ENCODE measurements around the gene PRKAG2.
"Not testable (repeated sequence)": the region's sequence is repeated elsewhere in the genome, so short reads cannot be mapped to it uniquely, and the experiment has no call there.

PRKAG2 gene

DNA sequence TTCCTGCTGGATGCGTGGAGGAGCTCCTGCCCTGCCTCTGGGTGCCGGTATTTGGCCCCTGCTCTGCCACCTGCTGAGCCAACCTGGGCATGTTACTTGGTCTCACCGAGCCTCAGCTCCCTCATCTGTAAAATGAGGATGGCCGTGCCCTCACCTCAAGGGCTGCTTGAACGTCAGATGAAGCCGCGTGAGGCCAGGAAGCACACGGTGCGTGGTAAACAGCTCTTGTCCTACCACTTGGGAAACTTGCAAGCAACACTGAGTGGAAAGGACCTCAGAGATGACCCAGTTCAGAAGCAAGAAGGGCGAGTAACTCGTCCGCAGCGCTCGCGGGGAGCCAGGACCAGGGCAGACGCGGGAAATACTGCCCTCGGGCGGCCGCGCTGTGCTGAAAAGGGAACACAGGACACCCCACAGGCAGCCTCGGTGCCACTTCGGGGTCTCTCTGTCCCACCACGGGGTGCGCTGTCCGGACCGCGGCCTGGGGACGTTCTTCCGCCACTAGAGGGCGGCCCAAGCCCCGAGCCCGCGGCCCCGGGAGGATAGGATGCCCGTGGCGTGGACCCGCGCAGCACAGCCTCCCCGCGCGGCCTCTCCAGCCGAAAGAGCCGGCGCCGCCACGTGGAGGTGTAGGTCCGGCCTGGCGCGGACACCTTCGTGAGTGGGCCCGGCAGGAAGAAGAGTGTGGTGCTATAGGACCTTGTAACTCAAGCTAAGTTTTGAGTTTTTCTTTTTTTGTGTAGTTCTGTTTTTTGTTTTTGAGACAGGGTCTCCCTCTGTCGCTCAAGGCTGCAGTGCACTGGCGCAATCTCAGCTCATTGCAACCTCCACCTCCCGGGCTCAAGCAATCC, 94.1 kb downstream of the PRKAG2 start:
- Histone ChIP-seq H3K4me3 (ENCODE audit: low read depth in 1 of 5, low read length in 5 of 5) (peak overlapping the region in 4 of 5 donors; percentile 36 to 52 (median 40)), H3K27ac (ENCODE audit: low read depth, low read length) (no peak overlapping the region), H3K9ac (ENCODE audit: low read length in 5 of 5) (peak overlapping the region in 3 of 5 donors; percentile 31 to 57 (median 53)), H3K27me3 (ENCODE audit: control insufficient read depth in 5 of 5, insufficient read depth in 4 of 5, low read length in 5 of 5) (no peaks in the 10 kb centered on the region), H3K4me1 (ENCODE audit: control insufficient read depth in 5 of 5, insufficient read depth in 5 of 5, low read length in 5 of 5) (peaks cover 0 to 10% (median 7%) of the 10 kb centered on the region in 5 donors), H3K9me3 (ENCODE audit: control insufficient read depth in 5 of 5, low read length in 5 of 5) (no peaks in the 10 kb centered on the region), H3K36me3 (ENCODE audit: control insufficient read depth in 5 of 5, insufficient read depth in 5 of 5, low read length in 5 of 5) (peaks cover 0 to 42% (median 27%) of the 10 kb centered on the region in 5 donors)

DNA sequence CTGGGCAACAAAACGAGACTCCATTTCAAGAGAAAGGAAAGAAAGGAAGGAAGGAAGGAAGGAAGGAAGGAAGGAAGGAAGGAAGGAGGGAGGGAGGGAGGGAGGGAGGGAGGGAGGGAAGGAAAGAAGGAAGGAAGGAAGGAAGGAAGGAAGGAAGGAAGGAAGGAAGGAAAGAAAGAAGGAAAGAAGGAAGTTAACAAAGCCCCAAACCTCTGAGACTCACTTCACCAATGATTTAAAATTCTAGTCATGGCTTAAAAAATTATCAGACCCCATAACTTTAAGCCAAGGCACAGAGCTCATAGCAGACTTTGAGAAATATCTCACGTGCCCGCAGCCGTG, 94.7 kb downstream of the PRKAG2 start:
- H3K4me3 ChIP-seq (ENCODE audit: low read depth in 1 of 5, low read length in 5 of 5) = peak overlapping the region in 1 of 5 donors; percentile 52
- not testable (repeated sequence) for H3K9ac ChIP-seq (ENCODE audit: low read length in 5 of 5); H3K27ac ChIP-seq (ENCODE audit: low read depth, low read length)

DNA sequence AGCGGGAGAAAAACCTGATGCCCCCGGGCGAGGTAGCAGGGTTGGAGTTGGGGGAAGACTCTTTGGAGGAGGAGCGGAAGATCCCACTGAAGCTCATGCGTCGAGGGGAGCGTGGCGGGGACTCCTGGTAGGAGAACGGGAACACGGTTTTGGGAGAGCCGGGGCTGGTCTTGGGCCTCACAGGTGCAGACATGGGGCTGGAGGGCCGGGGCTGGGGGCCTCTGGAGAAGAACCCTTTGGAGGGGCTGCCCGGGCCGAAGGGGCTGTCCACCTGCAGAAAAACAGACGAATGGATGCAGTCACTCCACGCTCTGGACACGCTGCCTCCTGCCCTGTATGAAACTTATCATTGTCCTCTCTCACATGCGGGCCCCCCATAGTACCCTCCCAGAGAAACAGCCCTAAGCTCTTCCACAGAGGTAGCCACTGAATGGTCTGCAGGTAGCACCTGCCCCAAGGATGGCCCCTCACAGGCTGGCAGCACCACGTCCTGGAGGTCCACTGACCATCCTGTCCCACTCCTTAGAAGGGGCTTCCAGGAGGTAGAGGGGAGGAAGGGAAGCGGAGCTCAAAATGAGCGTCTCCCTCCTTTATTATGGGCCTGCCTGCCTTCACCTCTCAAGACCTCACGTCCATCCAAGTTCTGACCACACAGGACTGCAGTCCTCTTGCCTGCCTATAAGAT, 95.6 kb downstream of the PRKAG2 start:
- Histone ChIP-seq H3K36me3 (ENCODE audit: control insufficient read depth in 5 of 5, insufficient read depth in 5 of 5, low read length in 5 of 5) (peaks cover 0 to 39% (median 27%) of the 10 kb centered on the region in 5 donors), H3K4me1 (ENCODE audit: control insufficient read depth in 5 of 5, insufficient read depth in 5 of 5, low read length in 5 of 5) (peaks cover 0 to 10% (median 7%) of the 10 kb centered on the region in 5 donors), H3K27me3 (ENCODE audit: control insufficient read depth in 5 of 5, insufficient read depth in 4 of 5, low read length in 5 of 5) (no peaks in the 10 kb centered on the region), H3K4me3 (ENCODE audit: low read depth in 1 of 5, low read length in 5 of 5) (no peak overlapping the region), H3K9me3 (ENCODE audit: control insufficient read depth in 5 of 5, low read length in 5 of 5) (no peaks in the 10 kb centered on the region), H3K27ac (ENCODE audit: low read depth, low read length) (no peak overlapping the region), H3K9ac (ENCODE audit: low read length in 5 of 5) (no peak overlapping the region)

More for the DNA sequence above, 94.7 kb downstream of the PRKAG2 start:
- Histone ChIP-seq H3K36me3 (ENCODE audit: control insufficient read depth in 5 of 5, insufficient read depth in 5 of 5, low read length in 5 of 5) (peaks cover 0 to 42% (median 27%) of the 10 kb centered on the region in 5 donors), H3K4me1 (ENCODE audit: control insufficient read depth in 5 of 5, insufficient read depth in 5 of 5, low read length in 5 of 5) (peaks cover 0 to 10% (median 7%) of the 10 kb centered on the region in 5 donors)
- H3K9me3 ChIP-seq (ENCODE audit: control insufficient read depth in 5 of 5, low read length in 5 of 5); H3K27me3 ChIP-seq (ENCODE audit: control insufficient read depth in 5 of 5, insufficient read depth in 4 of 5, low read length in 5 of 5): not testable (repeated sequence)

DNA sequence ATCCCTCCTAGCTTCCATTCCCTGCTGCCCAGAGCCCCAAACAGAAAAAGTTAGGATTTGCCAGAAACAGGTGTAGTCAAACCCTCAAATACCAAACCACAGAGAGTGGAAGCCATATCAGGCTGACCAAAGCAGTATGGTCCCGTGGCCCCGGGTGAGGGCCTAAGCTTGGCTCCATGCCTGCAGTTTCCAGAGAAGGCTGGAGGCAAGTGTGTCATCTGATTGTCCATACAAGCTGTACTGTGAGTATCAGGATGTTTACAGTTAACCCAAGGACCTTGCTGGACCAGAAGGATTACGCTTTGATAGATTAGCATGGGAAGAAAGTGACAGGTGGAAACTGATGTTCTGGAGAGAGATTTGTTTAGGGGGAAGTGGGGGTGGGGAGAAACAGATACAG, 96.3 kb downstream of the PRKAG2 start:
- H3K4me3 ChIP-seq (ENCODE audit: low read depth in 1 of 5, low read length in 5 of 5) = no peak overlapping the region
- no peaks in the 10 kb centered on the region for H3K27me3 ChIP-seq (ENCODE audit: control insufficient read depth in 5 of 5, insufficient read depth in 4 of 5, low read length in 5 of 5)
- H3K9me3 ChIP-seq (ENCODE audit: control insufficient read depth in 5 of 5, low read length in 5 of 5) = no peaks in the 10 kb centered on the region
- peaks cover 0 to 10% (median 7%) of the 10 kb centered on the region in 5 donors for H3K4me1 ChIP-seq (ENCODE audit: control insufficient read depth in 5 of 5, insufficient read depth in 5 of 5, low read length in 5 of 5)
- H3K27ac ChIP-seq (ENCODE audit: low read depth, low read length) = no peak overlapping the region
- H3K9ac ChIP-seq (ENCODE audit: low read length in 5 of 5) = no peak overlapping the region
- H3K36me3 ChIP-seq (ENCODE audit: control insufficient read depth in 5 of 5, insufficient read depth in 5 of 5, low read length in 5 of 5) = peaks cover 0 to 32% (median 22%) of the 10 kb centered on the region in 5 donors

DNA sequence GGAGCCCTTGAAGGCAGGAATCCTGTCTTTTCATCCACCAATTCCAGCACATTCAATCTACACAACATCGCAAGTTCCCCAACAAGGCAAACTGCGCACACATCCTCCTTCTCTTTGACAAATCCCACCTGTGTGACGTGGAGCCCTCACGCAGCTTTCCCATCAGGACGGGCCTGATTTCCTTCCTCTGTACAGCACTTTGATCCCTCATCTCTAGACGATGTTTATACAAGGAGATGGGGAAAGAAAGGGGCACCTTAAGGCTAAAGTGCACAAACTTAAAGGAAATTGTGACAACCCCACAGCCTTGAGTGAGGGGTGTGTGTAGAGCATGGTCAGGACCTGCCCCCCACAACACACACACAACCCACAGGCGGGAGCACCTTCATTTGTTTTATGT, 97.2 kb downstream of the PRKAG2 start:
- H3K27me3 ChIP-seq (ENCODE audit: control insufficient read depth in 5 of 5, insufficient read depth in 4 of 5, low read length in 5 of 5) = no peaks in the 10 kb centered on the region
- no peak overlapping the region for H3K9ac ChIP-seq (ENCODE audit: low read length in 5 of 5)
- H3K4me3 ChIP-seq (ENCODE audit: low read depth in 1 of 5, low read length in 5 of 5) = no peak overlapping the region
- H3K4me1 ChIP-seq (ENCODE audit: control insufficient read depth in 5 of 5, insufficient read depth in 5 of 5, low read length in 5 of 5) = peaks cover 0 to 10% (median 7%) of the 10 kb centered on the region in 5 donors
- H3K9me3 ChIP-seq (ENCODE audit: control insufficient read depth in 5 of 5, low read length in 5 of 5) = no peaks in the 10 kb centered on the region
- H3K36me3 ChIP-seq (ENCODE audit: control insufficient read depth in 5 of 5, insufficient read depth in 5 of 5, low read length in 5 of 5) = peaks cover 0 to 28% (median 17%) of the 10 kb centered on the region in 5 donors
- H3K27ac ChIP-seq (ENCODE audit: low read depth, low read length) = no peak overlapping the region

DNA sequence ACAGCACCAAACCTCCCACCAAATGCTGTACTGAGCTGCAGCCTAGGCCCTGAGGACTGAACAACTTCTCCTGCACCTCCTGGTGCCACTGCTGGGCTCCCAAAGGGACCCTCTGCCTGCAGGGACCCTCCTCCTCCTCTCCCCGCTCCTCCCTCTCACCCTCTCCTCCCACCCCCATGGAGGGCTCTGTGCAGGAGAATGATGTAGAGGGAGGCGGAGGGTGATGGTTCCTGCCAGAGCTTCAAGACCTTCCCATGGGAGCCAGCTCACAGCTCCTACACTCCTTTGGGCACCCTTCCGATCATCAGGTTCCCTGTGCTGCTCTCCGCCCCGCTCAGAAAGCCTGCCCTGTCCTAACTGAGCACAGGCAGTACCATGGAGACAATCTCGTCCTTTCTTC, 97.7 kb downstream of the PRKAG2 start:
- Histone ChIP-seq H3K9me3 (ENCODE audit: control insufficient read depth in 5 of 5, low read length in 5 of 5) (no peaks in the 10 kb centered on the region), H3K27ac (ENCODE audit: low read depth, low read length) (no peak overlapping the region), H3K9ac (ENCODE audit: low read length in 5 of 5) (no peak overlapping the region), H3K36me3 (ENCODE audit: control insufficient read depth in 5 of 5, insufficient read depth in 5 of 5, low read length in 5 of 5) (peaks cover 0 to 28% (median 17%) of the 10 kb centered on the region in 5 donors), H3K4me1 (ENCODE audit: control insufficient read depth in 5 of 5, insufficient read depth in 5 of 5, low read length in 5 of 5) (peaks cover 0 to 10% (median 7%) of the 10 kb centered on the region in 5 donors), H3K4me3 (ENCODE audit: low read depth in 1 of 5, low read length in 5 of 5) (no peak overlapping the region), H3K27me3 (ENCODE audit: control insufficient read depth in 5 of 5, insufficient read depth in 4 of 5, low read length in 5 of 5) (no peaks in the 10 kb centered on the region)

DNA sequence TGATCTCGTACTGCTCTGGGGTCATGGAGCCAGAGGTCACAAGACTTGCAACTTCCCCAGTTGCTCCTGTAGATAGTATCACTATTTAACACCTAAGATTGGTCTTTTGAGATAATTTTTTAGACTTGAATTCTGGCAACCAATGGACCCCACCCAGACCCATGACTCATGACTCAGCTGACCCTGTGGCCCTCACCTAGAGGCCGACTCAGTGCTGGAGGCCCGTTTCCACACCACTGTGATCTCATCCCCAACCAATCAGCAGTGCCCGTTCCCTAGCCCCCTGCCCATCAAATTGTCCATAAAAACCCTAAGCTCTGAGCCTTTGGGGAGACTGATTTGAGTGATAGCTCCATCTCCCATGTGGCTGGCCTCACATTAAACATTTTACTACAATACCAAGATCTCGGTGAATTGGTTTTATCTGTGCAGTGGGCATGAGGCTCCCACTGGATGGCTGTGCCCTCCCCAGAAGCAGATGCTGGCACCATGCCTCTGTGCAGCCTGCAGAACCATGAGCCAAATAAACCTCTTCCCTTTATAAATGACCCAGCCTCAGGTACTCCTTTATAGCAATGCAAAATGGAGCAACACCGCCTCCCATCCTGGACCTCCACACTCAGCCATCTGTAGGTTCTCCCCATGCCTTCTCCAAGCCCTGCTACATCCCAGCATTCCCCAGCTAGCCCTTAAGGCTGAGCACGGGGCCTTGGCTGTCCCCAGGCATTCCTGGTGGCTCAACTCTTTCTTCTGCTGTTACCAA, 98.8 kb downstream of the PRKAG2 start:
- Histone ChIP-seq H3K4me1 (ENCODE audit: control insufficient read depth in 5 of 5, insufficient read depth in 5 of 5, low read length in 5 of 5) (peaks cover 0 to 8% (median 7%) of the 10 kb centered on the region in 5 donors), H3K36me3 (ENCODE audit: control insufficient read depth in 5 of 5, insufficient read depth in 5 of 5, low read length in 5 of 5) (peaks cover 0 to 28% (median 17%) of the 10 kb centered on the region in 5 donors), H3K4me3 (ENCODE audit: low read depth in 1 of 5, low read length in 5 of 5) (no peak overlapping the region), H3K9ac (ENCODE audit: low read length in 5 of 5) (no peak overlapping the region), H3K27ac (ENCODE audit: low read depth, low read length) (no peak overlapping the region), H3K9me3 (ENCODE audit: control insufficient read depth in 5 of 5, low read length in 5 of 5) (no peaks in the 10 kb centered on the region), H3K27me3 (ENCODE audit: control insufficient read depth in 5 of 5, insufficient read depth in 4 of 5, low read length in 5 of 5) (no peaks in the 10 kb centered on the region)

DNA sequence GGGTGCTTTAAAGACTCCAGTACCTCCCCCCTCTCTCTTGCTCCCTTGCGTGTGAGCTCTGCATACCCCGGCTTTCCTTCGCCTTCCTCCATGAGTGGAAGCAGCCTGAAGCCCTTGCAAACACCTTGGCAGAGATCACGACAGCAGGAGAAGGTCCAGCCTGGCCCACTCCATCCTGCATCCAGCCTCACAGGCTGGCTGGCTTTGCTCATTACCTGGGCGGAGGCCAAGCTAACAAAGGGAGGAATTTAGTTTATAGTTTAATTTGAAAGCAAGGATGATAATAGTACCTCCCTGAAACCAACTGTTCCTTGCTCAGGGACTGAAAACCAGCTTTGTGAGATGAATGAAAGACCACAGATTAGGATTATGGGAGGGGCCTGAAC, 99.4 kb downstream of the PRKAG2 start:
- Histone ChIP-seq H3K27ac (ENCODE audit: low read depth, low read length) (no peak overlapping the region), H3K27me3 (ENCODE audit: control insufficient read depth in 5 of 5, insufficient read depth in 4 of 5, low read length in 5 of 5) (no peaks in the 10 kb centered on the region), H3K4me1 (ENCODE audit: control insufficient read depth in 5 of 5, insufficient read depth in 5 of 5, low read length in 5 of 5) (peaks cover 0 to 2% (median under 1%) of the 10 kb centered on the region in 5 donors), H3K36me3 (ENCODE audit: control insufficient read depth in 5 of 5, insufficient read depth in 5 of 5, low read length in 5 of 5) (peaks cover 0 to 28% (median 17%) of the 10 kb centered on the region in 5 donors), H3K9me3 (ENCODE audit: control insufficient read depth in 5 of 5, low read length in 5 of 5) (no peaks in the 10 kb centered on the region), H3K4me3 (ENCODE audit: low read depth in 1 of 5, low read length in 5 of 5) (no peak overlapping the region), H3K9ac (ENCODE audit: low read length in 5 of 5) (no peak overlapping the region)

DNA sequence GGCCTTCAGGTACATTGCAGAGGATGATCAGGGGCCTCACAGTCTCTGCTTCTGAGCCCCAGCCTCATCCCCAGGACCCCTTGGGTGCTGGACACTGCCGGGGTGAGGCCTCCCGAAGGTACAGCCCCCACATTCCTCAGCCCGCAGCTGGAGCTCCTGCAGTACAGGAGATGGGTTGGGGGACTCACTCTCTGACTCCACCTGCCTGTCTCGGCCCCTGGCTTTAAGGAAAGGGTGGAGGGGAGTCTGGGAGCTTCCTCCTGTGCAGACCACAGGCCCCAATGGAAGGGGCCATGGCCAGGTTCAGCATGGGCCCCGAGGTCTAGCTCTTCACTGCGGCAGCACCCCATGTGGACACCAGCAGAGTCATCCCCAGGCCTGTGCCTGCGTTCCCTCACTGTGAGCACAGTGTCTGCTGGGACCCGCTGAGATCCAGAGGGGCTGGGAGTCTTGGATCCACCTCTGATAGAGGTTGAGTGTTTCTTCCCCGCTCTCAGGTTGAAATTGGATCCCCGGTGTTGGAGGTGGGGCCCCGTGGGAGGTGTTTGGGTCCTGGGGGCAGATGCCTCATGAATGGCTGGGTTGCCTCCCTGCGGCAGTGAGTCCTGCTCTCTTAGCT, 99.9 kb downstream of the PRKAG2 start:
- Histone ChIP-seq H3K27ac (ENCODE audit: low read depth, low read length) (no peak overlapping the region), H3K9me3 (ENCODE audit: control insufficient read depth in 5 of 5, low read length in 5 of 5) (no peaks in the 10 kb centered on the region), H3K4me3 (ENCODE audit: low read depth in 1 of 5, low read length in 5 of 5) (no peak overlapping the region), H3K27me3 (ENCODE audit: control insufficient read depth in 5 of 5, insufficient read depth in 4 of 5, low read length in 5 of 5) (no peaks in the 10 kb centered on the region), H3K4me1 (ENCODE audit: control insufficient read depth in 5 of 5, insufficient read depth in 5 of 5, low read length in 5 of 5) (no peaks in the 10 kb centered on the region), H3K9ac (ENCODE audit: low read length in 5 of 5) (no peak overlapping the region), H3K36me3 (ENCODE audit: control insufficient read depth in 5 of 5, insufficient read depth in 5 of 5, low read length in 5 of 5) (peaks cover 0 to 29% (median 17%) of the 10 kb centered on the region in 5 donors)
